ENCODE data around the gene ARHGEF28.

- no peak for TF ChIP-seq CTCF (conservative IDR thresholded peaks at IDR 0.05; ENCODE audit: low read length)
- no peak for TF ChIP-seq EZH2phosphoT487 (IDR thresholded peaks at IDR 0.05; ENCODE audit: borderline replicate concordance, low read depth, low read length)
Observed at GRCh38 chr5:73851471-73852181, 225.6 kb downstream of the ARHGEF28 start.

Data from OCI-LY7 (cell line).